Measurements from ENCODE around the gene MMP10. TPM values are rescaled to one million over a fixed set of nuclear protein-coding genes. Genes with fewer than 3 reads are reported as not detected.

Gene MMP10
- total and polyA plus RNA-seq, 2 donors (not counting 1 experiment from before 2014, with no cell fraction given): not detected

GRCh38 chr11:102794382-102794781, 14.0 kb upstream of the MMP10 start:
- H3K4me2 ChIP-seq (replicated peaks; ENCODE audit: low read depth, low read length, poor library complexity, severe bottlenecking): no peak overlapping the region
- H3K27ac Mint-ChIP-seq: no peak overlapping the region
- no peaks in the 10 kb centered on the region for H3K79me2 ChIP-seq (ENCODE audit: control insufficient read depth, insufficient read depth, low read length)
- H3K9me3 ChIP-seq (ENCODE audit: control extremely low read depth in 1 of 3, control insufficient read depth in 2 of 3, insufficient read depth in 1 of 3, low read length in 2 of 3): no peaks in the 10 kb centered on the region
- TF ChIP-seq EZH2 (IDR thresholded peaks at IDR 0.05; ENCODE audit: borderline replicate concordance, insufficient read depth, low read depth, low read length, poor library complexity, severe bottlenecking) (no peak), CTCF (IDR thresholded peaks at IDR 0.05) (peak; percentile 36)
- no peak overlapping the region for H3K9ac ChIP-seq (ENCODE audit: low read length)
- H3K4me3 ChIP-seq (ENCODE audit: control extremely low read depth in 1 of 5, extremely low read depth in 1 of 5, insufficient read depth in 1 of 5, low read depth in 2 of 5, low read length in 4 of 5): no peak overlapping the region
- H2AFZ ChIP-seq (ENCODE audit: insufficient read depth, low read depth, low read length, poor library complexity, severe bottlenecking): no peak overlapping the region
- H3K4me3 Mint-ChIP-seq: no peak overlapping the region
- peaks cover 8% of the 10 kb centered on the region for H3K27me3 Mint-ChIP-seq
- no peak overlapping the region for H3K27ac ChIP-seq (ENCODE audit: low read length in 2 of 2)
- no peaks in the 10 kb centered on the region for H3K36me3 ChIP-seq (replicated peaks in 1 of 2; ENCODE audit: control extremely low read depth in 1 of 2, control insufficient read depth in 1 of 2, extremely low read depth in 1 of 2, insufficient read depth in 2 of 2, low read length in 1 of 2)
- H3K27me3 ChIP-seq (replicated peaks in 1 of 4; ENCODE audit: control extremely low read depth in 1 of 4, control insufficient read depth in 3 of 4, insufficient read depth in 4 of 4, low read length in 3 of 4): no peaks in the 10 kb centered on the region
- POLR2A ChIA-PET: no interaction called here
- H3K4me1 Mint-ChIP-seq: no peaks in the 10 kb centered on the region
- DNase-seq (peak; percentile 25), ATAC-seq (ENCODE audit: low read depth) (peak; percentile 39)
- no peaks in the 10 kb centered on the region for H3K9me3 Mint-ChIP-seq (ENCODE audit: insufficient read depth)
- intact Hi-C loops (cut with micrococcal nuclease): no loop called here
- CTCF ChIA-PET: no interaction called here
- no peaks in the 10 kb centered on the region for H4K20me1 ChIP-seq (ENCODE audit: control insufficient read depth, insufficient read depth, low read length, poor library complexity, severe bottlenecking)
- H3K4me1 ChIP-seq (ENCODE audit: control insufficient read depth in 2 of 2, insufficient read depth in 2 of 2, low read length in 2 of 2): no peaks in the 10 kb centered on the region

DNA sequence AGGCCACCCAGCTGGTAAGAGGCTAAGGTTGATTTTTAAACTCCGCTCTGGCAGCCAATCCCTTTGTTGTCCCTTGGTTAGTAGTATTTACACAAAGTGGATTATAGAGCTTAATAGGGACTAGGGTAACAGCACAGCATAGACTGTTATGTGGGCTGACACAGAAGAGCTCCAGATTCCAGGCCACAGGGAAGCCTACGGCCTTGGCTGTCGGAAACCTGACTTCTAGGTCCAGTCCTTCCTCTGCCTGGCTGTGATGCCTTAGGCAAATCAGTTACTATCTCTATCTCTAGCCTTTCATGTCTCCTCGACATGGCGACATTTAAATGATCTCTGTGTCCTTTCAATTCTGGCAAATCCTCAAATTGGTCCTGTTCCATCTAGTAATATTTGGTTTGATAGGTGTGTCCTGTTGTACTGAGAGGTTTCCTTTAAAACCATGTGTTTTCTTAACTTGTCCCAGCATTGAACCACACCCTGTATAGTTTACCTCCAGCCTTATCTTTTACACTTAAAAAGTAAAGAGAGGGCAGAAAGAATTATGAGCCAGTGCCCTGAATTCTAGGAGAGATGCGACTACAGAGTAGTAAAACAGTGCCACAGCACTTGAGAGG, 13.4 kb upstream of the MMP10 start:
- WGBS (ENCODE audit: insufficient coverage): 91% methylated on average over 4 of the region's 6 CpGs
- H3K9ac ChIP-seq (ENCODE audit: low read length): no peak overlapping the region
- no peak for ATAC-seq (ENCODE audit: low read depth)
- POLR2A ChIA-PET: no interaction called here
- no peaks in the 10 kb centered on the region for H3K9me3 Mint-ChIP-seq (ENCODE audit: insufficient read depth)
- H3K9me3 ChIP-seq (ENCODE audit: control extremely low read depth in 1 of 3, control insufficient read depth in 2 of 3, insufficient read depth in 1 of 3, low read length in 2 of 3): no peaks in the 10 kb centered on the region
- no peaks in the 10 kb centered on the region for H3K4me1 ChIP-seq (ENCODE audit: control insufficient read depth in 2 of 2, insufficient read depth in 2 of 2, low read length in 2 of 2)
- CTCF ChIA-PET: no interaction called here
- H2AFZ ChIP-seq (ENCODE audit: insufficient read depth, low read depth, low read length, poor library complexity, severe bottlenecking): no peak overlapping the region
- peaks cover 11% of the 10 kb centered on the region for H3K27me3 Mint-ChIP-seq
- H3K4me3 Mint-ChIP-seq: no peak overlapping the region
- no peak overlapping the region for H3K4me3 ChIP-seq (ENCODE audit: control extremely low read depth in 1 of 5, extremely low read depth in 1 of 5, insufficient read depth in 1 of 5, low read depth in 2 of 5, low read length in 4 of 5)
- no peaks in the 10 kb centered on the region for H3K79me2 ChIP-seq (ENCODE audit: control insufficient read depth, insufficient read depth, low read length)
- no peaks in the 10 kb centered on the region for H4K20me1 ChIP-seq (ENCODE audit: control insufficient read depth, insufficient read depth, low read length, poor library complexity, severe bottlenecking)
- H3K36me3 ChIP-seq (replicated peaks in 1 of 2; ENCODE audit: control extremely low read depth in 1 of 2, control insufficient read depth in 1 of 2, extremely low read depth in 1 of 2, insufficient read depth in 2 of 2, low read length in 1 of 2): no peaks in the 10 kb centered on the region
- no peak overlapping the region for H3K4me2 ChIP-seq (replicated peaks; ENCODE audit: low read depth, low read length, poor library complexity, severe bottlenecking)
- no peaks in the 10 kb centered on the region for H3K27me3 ChIP-seq (replicated peaks in 1 of 4; ENCODE audit: control extremely low read depth in 1 of 4, control insufficient read depth in 3 of 4, insufficient read depth in 4 of 4, low read length in 3 of 4)
- no peak overlapping the region for H3K27ac ChIP-seq (ENCODE audit: low read length in 2 of 2)
- intact Hi-C loops (cut with micrococcal nuclease): no loop called here
- H3K4me1 Mint-ChIP-seq: no peaks in the 10 kb centered on the region
- TF ChIP-seq EZH2 (IDR thresholded peaks at IDR 0.05; ENCODE audit: borderline replicate concordance, insufficient read depth, low read depth, low read length, poor library complexity, severe bottlenecking) (no peak), CTCF (IDR thresholded peaks at IDR 0.05) (no peak)
- no peak overlapping the region for H3K27ac Mint-ChIP-seq
- DNase-seq: no peak

Data from B cell (primary cell).